ENCODE data around the gene NUB1.
A peak's percentile ranks its signal among the peaks of the same experiment; 100 is the strongest.

NUB1 gene

DNA sequence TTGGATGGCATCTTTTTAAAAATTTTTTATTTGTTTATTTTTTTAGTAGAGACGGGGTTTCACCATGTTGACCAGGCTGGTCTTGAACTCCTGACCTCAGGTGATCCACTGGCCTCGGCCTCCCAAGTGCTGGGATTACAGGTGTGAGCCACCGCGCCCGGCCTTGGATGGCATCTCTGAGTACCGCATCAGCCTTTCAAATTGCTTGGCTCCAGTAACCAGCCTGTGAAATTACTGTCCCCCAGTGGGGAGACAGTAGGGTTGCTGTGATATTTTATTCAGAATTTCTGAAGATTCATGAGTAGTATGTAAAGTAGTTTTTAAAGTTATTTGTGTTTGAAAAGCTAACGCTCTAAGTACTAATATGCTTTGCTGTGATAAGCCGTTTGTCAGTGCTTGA is 1.2 kb downstream of the NUB1 start:
- in situ Hi-C loops (cut with HindIII; ENCODE audit: low pct_ligation_motif_present, low sequenced_read_pairs): no loop called here
- Histone ChIP-seq H3K4me3 (ENCODE audit: low read depth, low read length) (peak overlapping the region; percentile 71), H3K27me3 (replicated peaks) (no peaks in the 10 kb centered on the region), H3K36me3 (replicated peaks) (peaks cover 18% of the 10 kb centered on the region), H3K27ac (peak overlapping the region; percentile 29)
- no peak for TF ChIP-seq CTCF (IDR thresholded peaks at IDR 0.05; ENCODE audit: low read depth, low read length, missing control alignments)
- no peak for DNase-seq

DNA sequence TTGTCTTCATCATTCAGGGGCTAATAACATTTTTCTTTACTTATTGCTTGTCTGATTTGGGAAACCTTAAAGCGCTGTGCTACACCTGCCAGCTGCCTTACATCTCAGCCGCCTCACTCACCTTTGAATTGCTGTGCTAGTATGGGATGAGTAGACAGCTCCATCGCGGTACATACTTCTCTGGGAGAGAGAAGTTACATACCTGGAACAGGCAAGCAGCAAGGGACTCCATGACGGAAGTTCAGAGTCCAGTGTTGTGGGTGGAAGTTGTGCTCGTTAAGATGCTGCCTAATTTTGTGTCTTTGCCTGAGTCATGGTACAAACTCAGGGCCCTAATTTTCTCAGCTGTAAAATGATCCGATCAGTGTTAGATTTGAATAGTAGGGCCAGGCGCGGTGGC is 1.9 kb downstream of the NUB1 start:
- in situ Hi-C loops (cut with HindIII; ENCODE audit: low pct_ligation_motif_present, low sequenced_read_pairs): no loop called here
- DNase-seq: no peak
- no peak for TF ChIP-seq CTCF (IDR thresholded peaks at IDR 0.05; ENCODE audit: low read depth, low read length, missing control alignments)
- Histone ChIP-seq H3K4me3 (ENCODE audit: low read depth, low read length) (no peak overlapping the region), H3K27ac (no peak overlapping the region), H3K27me3 (replicated peaks) (no peaks in the 10 kb centered on the region), H3K36me3 (replicated peaks) (peaks cover 18% of the 10 kb centered on the region)

DNA sequence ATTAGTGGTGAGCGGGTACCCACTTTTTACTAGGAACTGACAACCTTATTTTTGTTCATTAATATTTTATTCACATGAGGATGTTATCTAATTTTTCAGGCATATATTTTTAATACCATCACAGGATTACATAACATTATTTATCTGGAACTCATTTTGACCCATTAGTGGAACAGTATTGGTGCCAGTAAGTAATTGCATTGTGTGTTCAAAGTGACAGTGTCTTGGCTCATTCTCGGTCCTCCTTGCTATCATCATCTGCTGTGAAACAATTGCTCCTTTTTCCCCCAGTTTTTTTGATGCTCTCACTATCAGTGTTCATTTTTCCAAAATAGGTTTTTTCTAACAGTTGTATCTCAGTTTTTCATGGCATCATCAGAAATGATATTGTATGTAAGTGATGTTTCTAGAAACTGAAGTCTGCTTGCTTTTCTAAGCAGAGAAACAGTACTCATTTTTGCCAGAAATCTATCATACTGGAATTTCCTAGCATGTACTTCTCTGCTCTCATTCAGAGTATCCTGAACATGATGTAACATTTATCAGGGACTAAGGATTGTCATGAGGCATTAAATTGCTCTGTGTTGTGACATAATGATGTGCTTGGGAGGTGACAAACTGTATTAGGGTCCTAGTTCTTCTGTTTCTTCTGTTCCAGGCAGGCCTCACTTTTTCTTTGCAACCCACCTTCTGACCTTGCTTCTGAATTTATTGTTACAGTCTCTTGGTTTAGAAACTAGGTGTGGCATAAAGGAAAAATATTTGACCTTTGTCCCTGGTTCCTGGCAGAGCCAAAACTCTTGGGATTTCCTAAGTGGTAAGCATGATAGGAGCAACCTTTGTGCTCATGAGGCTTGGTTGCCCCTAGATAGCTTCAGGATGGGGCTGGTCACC is 4.2 kb downstream of the NUB1 start:
- TF ChIP-seq CTCF (IDR thresholded peaks at IDR 0.05; ENCODE audit: low read depth, low read length, missing control alignments): no peak
- in situ Hi-C loops (cut with HindIII; ENCODE audit: low pct_ligation_motif_present, low sequenced_read_pairs): no loop called here
- Histone ChIP-seq H3K36me3 (replicated peaks) (peaks cover 33% of the 10 kb centered on the region), H3K27me3 (replicated peaks) (no peaks in the 10 kb centered on the region), H3K4me3 (ENCODE audit: low read depth, low read length) (no peak overlapping the region), H3K27ac (no peak overlapping the region)
- DNase-seq: no peak

- no peak for DNase-seq
- no peak for TF ChIP-seq CTCF (IDR thresholded peaks at IDR 0.05; ENCODE audit: low read depth, low read length, missing control alignments)
- H3K27ac ChIP-seq: no peak overlapping the region
- in situ Hi-C loops (cut with HindIII; ENCODE audit: low pct_ligation_motif_present, low sequenced_read_pairs): no loop called here
- no peaks in the 10 kb centered on the region for H3K27me3 ChIP-seq (replicated peaks)
- peaks cover 39% of the 10 kb centered on the region for H3K36me3 ChIP-seq (replicated peaks)
- H3K4me3 ChIP-seq (ENCODE audit: low read depth, low read length): no peak overlapping the region
These were observed 4.8 kb downstream of the NUB1 start for GRCh38 chr7:151346470-151346769.

DNA sequence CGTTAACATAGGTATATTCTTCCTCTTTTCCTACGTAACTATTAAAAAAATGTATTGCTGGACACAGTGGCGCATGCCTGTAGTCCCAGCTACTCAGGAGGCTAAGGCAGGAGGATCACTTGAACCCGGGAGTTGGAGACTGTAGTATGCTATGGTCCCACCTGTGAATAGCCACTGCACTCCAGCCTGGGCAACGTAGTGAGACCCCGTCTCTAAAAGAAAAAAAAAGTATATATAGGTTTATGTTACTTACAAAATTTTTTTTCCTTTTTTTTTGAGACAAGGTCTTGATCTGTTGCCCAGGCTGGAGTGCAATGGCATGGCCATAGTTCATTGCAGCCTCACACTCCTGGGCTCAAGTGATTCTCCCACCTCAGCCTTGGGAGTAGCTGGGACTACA is 5.6 kb downstream of the NUB1 start:
- no peak overlapping the region for H3K4me3 ChIP-seq (ENCODE audit: low read depth, low read length)
- in situ Hi-C loops (cut with HindIII; ENCODE audit: low pct_ligation_motif_present, low sequenced_read_pairs): no loop called here
- no peak overlapping the region for H3K27ac ChIP-seq
- no peak for DNase-seq
- H3K27me3 ChIP-seq (replicated peaks): no peaks in the 10 kb centered on the region
- peaks cover 47% of the 10 kb centered on the region for H3K36me3 ChIP-seq (replicated peaks)
- TF ChIP-seq CTCF (IDR thresholded peaks at IDR 0.05; ENCODE audit: low read depth, low read length, missing control alignments): no peak

- Histone ChIP-seq H3K27ac (no peak overlapping the region), H3K4me3 (ENCODE audit: low read depth, low read length) (no peak overlapping the region), H3K27me3 (replicated peaks) (no peaks in the 10 kb centered on the region), H3K36me3 (replicated peaks) (peaks cover 63% of the 10 kb centered on the region)
- in situ Hi-C loops (cut with HindIII; ENCODE audit: low pct_ligation_motif_present, low sequenced_read_pairs): no loop called here
- TF ChIP-seq CTCF (IDR thresholded peaks at IDR 0.05; ENCODE audit: low read depth, low read length, missing control alignments): no peak
- no peak for DNase-seq
These were observed 7.4 kb downstream of the NUB1 start for GRCh38 chr7:151348970-151349369.
